ENCODE results near the gene RFPL3.
"Not testable (repeated sequence)": the region's sequence is repeated elsewhere in the genome, so short reads cannot be mapped to it uniquely, and the experiment has no call there.

Gene RFPL3

GRCh38 chr22:32355760-32356159 is 1.9 kb upstream of the RFPL3 start:
- H3K9ac ChIP-seq (ENCODE audit: low read length), result no peak overlapping the region
- H3K27me3 ChIP-seq (replicated peaks; ENCODE audit: control insufficient read depth, insufficient read depth, low read length), result no peaks in the 10 kb centered on the region
- H3K36me3 ChIP-seq (ENCODE audit: control insufficient read depth, insufficient read depth, low read length, severe bottlenecking), result no peaks in the 10 kb centered on the region
- H3K9me3 ChIP-seq (ENCODE audit: control insufficient read depth, low read length), result no peaks in the 10 kb centered on the region
- no peaks in the 10 kb centered on the region for H3K4me1 ChIP-seq (ENCODE audit: control insufficient read depth, insufficient read depth, low read length)
- no peak overlapping the region for H3K4me3 ChIP-seq (ENCODE audit: low read length)
- no peak for DNase-seq (ENCODE audit: low read depth)

DNA sequence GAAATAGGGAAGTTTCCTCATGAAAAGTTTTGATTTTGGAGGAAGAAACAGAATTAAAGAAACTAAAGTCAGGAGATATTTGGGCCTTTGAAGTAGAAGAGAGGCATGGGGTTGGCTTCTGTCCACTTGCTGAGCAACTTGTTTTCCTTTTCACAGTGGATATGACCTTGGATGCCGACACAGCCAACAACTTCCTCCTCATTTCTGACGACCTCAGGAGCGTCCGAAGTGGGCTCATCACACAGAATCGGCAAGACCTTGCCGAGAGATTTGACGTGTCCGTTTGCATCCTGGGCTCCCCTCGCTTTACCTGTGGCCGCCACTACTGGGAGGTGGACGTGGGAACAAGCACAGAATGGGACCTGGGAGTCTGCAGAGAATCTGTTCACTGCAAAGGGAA is 2.4 kb downstream of the RFPL3 start:
- not testable (repeated sequence) for H3K9me3 ChIP-seq (ENCODE audit: control insufficient read depth, low read length); H3K4me3 ChIP-seq (ENCODE audit: low read length); H3K9ac ChIP-seq (ENCODE audit: low read length); H3K27me3 ChIP-seq (replicated peaks; ENCODE audit: control insufficient read depth, insufficient read depth, low read length); DNase-seq (ENCODE audit: low read depth); H3K36me3 ChIP-seq (ENCODE audit: control insufficient read depth, insufficient read depth, low read length, severe bottlenecking); H3K4me1 ChIP-seq (ENCODE audit: control insufficient read depth, insufficient read depth, low read length)

DNA sequence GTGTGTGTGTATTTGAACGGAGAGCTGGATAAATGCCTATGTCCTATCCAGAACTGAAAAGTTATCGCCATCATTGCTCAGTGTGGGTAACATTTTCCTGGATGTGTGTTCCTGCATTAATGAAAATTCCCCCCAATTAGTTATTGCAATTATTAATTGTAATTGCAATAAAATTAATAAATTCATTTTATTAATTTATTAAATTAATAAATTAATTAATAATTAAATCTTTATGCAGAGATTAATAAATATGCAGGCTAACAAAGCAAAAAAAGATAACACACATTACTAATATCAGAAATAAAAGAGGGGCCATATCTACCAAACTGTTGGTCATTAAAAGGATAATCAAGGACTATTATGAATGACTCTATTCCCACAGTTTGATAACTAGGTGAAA is 3.6 kb downstream of the RFPL3 start:
- no peaks in the 10 kb centered on the region for H3K9me3 ChIP-seq (ENCODE audit: control insufficient read depth, low read length)
- DNase-seq (ENCODE audit: low read depth), result no peak
- H3K4me3 ChIP-seq (ENCODE audit: low read length), result no peak overlapping the region
- H3K9ac ChIP-seq (ENCODE audit: low read length), result no peak overlapping the region
- peaks cover 3% of the 10 kb centered on the region for H3K27me3 ChIP-seq (replicated peaks; ENCODE audit: control insufficient read depth, insufficient read depth, low read length)
- no peaks in the 10 kb centered on the region for H3K36me3 ChIP-seq (ENCODE audit: control insufficient read depth, insufficient read depth, low read length, severe bottlenecking)
- H3K4me1 ChIP-seq (ENCODE audit: control insufficient read depth, insufficient read depth, low read length), result no peaks in the 10 kb centered on the region

GRCh38 chr22:32364210-32364609 is 6.5 kb downstream of the RFPL3 start:
- H3K4me1 ChIP-seq (ENCODE audit: control insufficient read depth, insufficient read depth, low read length), result no peaks in the 10 kb centered on the region
- H3K4me3 ChIP-seq (ENCODE audit: low read length), result no peak overlapping the region
- peaks cover 9% of the 10 kb centered on the region for H3K27me3 ChIP-seq (replicated peaks; ENCODE audit: control insufficient read depth, insufficient read depth, low read length)
- DNase-seq (ENCODE audit: low read depth), result no peak
- no peaks in the 10 kb centered on the region for H3K36me3 ChIP-seq (ENCODE audit: control insufficient read depth, insufficient read depth, low read length, severe bottlenecking)
- H3K9me3 ChIP-seq (ENCODE audit: control insufficient read depth, low read length), result no peaks in the 10 kb centered on the region
- no peak overlapping the region for H3K9ac ChIP-seq (ENCODE audit: low read length)

- Histone ChIP-seq H3K36me3 (ENCODE audit: control insufficient read depth, insufficient read depth, low read length, severe bottlenecking) (no peaks in the 10 kb centered on the region), H3K9ac (ENCODE audit: low read length) (no peak overlapping the region), H3K27me3 (replicated peaks; ENCODE audit: control insufficient read depth, insufficient read depth, low read length) (no peaks in the 10 kb centered on the region), H3K9me3 (ENCODE audit: control insufficient read depth, low read length) (no peaks in the 10 kb centered on the region), H3K4me3 (ENCODE audit: low read length) (no peak overlapping the region), H3K4me1 (ENCODE audit: control insufficient read depth, insufficient read depth, low read length) (no peaks in the 10 kb centered on the region)
- no peak for DNase-seq (ENCODE audit: low read depth)
Observed at GRCh38 chr22:32375678-32376450, 18.2 kb downstream of the RFPL3 start.

- Histone ChIP-seq H3K9me3 (ENCODE audit: control insufficient read depth, low read length) (no peaks in the 10 kb centered on the region), H3K27me3 (replicated peaks; ENCODE audit: control insufficient read depth, insufficient read depth, low read length) (no peaks in the 10 kb centered on the region), H3K4me1 (ENCODE audit: control insufficient read depth, insufficient read depth, low read length) (no peaks in the 10 kb centered on the region), H3K4me3 (ENCODE audit: low read length) (no peak overlapping the region), H3K36me3 (ENCODE audit: control insufficient read depth, insufficient read depth, low read length, severe bottlenecking) (no peaks in the 10 kb centered on the region), H3K9ac (ENCODE audit: low read length) (no peak overlapping the region)
- no peak for DNase-seq (ENCODE audit: low read depth)
Observed at GRCh38 chr22:32376681-32377080, 19.0 kb downstream of the RFPL3 start.

DNA sequence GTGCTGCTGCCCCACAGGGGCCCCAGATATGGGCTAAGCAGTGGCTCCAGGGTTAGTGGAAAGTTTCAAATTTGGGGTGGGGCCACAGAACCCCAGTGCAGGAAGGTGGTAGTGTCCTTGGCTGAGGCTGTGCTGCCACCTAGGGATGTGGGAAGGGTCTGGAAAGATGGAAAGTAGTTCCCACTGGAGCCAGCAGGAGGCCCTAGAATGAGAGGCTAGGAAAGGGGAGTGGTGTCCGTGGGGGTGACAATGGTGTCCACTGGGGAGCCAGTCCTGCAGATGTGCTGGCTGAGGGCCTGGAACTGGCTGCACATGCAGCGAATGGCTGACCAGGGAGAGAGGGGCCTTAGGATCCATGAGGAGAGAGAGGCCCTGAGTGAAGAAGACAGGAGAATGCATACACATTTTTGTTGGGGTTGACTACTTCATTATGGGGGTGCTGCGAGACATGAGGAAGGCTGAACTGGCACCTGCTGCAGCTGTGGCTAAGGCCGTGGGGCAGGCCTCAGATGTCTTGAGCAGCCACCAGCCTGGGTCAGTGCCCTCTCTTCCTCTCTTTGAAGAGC is 21.1 kb downstream of the RFPL3 start:
- Histone ChIP-seq H3K27me3 (replicated peaks; ENCODE audit: control insufficient read depth, insufficient read depth, low read length) (no peaks in the 10 kb centered on the region), H3K36me3 (ENCODE audit: control insufficient read depth, insufficient read depth, low read length, severe bottlenecking) (no peaks in the 10 kb centered on the region), H3K9me3 (ENCODE audit: control insufficient read depth, low read length) (no peaks in the 10 kb centered on the region), H3K9ac (ENCODE audit: low read length) (no peak overlapping the region), H3K4me1 (ENCODE audit: control insufficient read depth, insufficient read depth, low read length) (no peaks in the 10 kb centered on the region), H3K4me3 (ENCODE audit: low read length) (no peak overlapping the region)
- DNase-seq (ENCODE audit: low read depth), result peak; percentile 3

DNA sequence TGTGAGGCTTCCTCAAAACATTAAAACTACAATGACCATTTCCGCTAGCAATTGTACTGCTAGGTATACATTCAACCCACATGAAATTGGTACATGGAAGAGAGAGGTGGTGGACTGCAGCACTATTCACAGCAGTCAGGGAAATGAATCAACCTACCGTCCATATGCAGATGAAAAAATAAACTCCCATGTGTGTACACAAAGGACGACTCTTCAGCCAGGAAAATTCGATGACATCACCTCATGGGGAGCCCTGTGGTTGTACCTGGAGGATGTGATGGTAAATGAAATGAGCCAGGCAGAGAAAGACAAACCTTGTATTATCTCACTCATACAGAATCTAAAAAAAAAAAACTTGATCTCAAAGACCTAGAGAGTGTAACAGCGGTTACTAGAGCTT is 23.3 kb downstream of the RFPL3 start:
- no peaks in the 10 kb centered on the region for H3K9me3 ChIP-seq (ENCODE audit: control insufficient read depth, low read length)
- H3K36me3 ChIP-seq (ENCODE audit: control insufficient read depth, insufficient read depth, low read length, severe bottlenecking), result peaks cover 7% of the 10 kb centered on the region
- no peaks in the 10 kb centered on the region for H3K27me3 ChIP-seq (replicated peaks; ENCODE audit: control insufficient read depth, insufficient read depth, low read length)
- H3K4me3 ChIP-seq (ENCODE audit: low read length), result no peak overlapping the region
- DNase-seq (ENCODE audit: low read depth), result no peak
- no peaks in the 10 kb centered on the region for H3K4me1 ChIP-seq (ENCODE audit: control insufficient read depth, insufficient read depth, low read length)
- H3K9ac ChIP-seq (ENCODE audit: low read length), result no peak overlapping the region

GRCh38 chr22:32385681-32386080 is 28.0 kb downstream of the RFPL3 start:
- H3K9me3 ChIP-seq (ENCODE audit: control insufficient read depth, low read length), result no peaks in the 10 kb centered on the region
- no peaks in the 10 kb centered on the region for H3K27me3 ChIP-seq (replicated peaks; ENCODE audit: control insufficient read depth, insufficient read depth, low read length)
- H3K4me3 ChIP-seq (ENCODE audit: low read length), result no peak overlapping the region
- DNase-seq (ENCODE audit: low read depth), result no peak
- H3K4me1 ChIP-seq (ENCODE audit: control insufficient read depth, insufficient read depth, low read length), result no peaks in the 10 kb centered on the region
- peaks cover 45% of the 10 kb centered on the region for H3K36me3 ChIP-seq (ENCODE audit: control insufficient read depth, insufficient read depth, low read length, severe bottlenecking)
- H3K9ac ChIP-seq (ENCODE audit: low read length), result no peak overlapping the region

GRCh38 chr22:32389685-32390084 is 32.0 kb downstream of the RFPL3 start:
- Histone ChIP-seq H3K27me3 (replicated peaks; ENCODE audit: control insufficient read depth, insufficient read depth, low read length) (no peaks in the 10 kb centered on the region), H3K4me3 (ENCODE audit: low read length) (no peak overlapping the region), H3K36me3 (ENCODE audit: control insufficient read depth, insufficient read depth, low read length, severe bottlenecking) (peaks cover 82% of the 10 kb centered on the region), H3K4me1 (ENCODE audit: control insufficient read depth, insufficient read depth, low read length) (no peaks in the 10 kb centered on the region), H3K9ac (ENCODE audit: low read length) (no peak overlapping the region), H3K9me3 (ENCODE audit: control insufficient read depth, low read length) (no peaks in the 10 kb centered on the region)
- peak; percentile 26 for DNase-seq (ENCODE audit: low read depth)

DNA sequence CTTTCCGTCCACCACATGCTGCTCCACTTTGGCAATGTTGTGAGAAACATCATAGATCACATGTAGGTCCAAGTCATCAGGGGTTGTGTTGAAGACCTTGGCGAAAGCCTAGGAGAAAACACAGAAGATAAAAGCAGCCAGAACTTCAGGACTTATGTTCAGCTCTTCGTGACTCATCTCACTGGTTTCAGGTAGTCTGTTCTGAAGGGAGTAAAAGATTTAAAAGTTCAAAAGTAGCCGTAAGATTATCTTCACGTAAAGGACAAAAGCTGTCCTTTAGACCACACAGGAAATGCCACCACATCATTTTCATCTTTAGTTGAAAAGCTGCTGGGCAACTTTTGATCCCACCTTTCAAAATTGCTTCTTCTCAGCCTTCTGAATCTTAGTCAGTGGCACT is 37.4 kb downstream of the RFPL3 start:
- H3K27me3 ChIP-seq (replicated peaks; ENCODE audit: control insufficient read depth, insufficient read depth, low read length), result no peaks in the 10 kb centered on the region
- no peaks in the 10 kb centered on the region for H3K9me3 ChIP-seq (ENCODE audit: control insufficient read depth, low read length)
- H3K4me3 ChIP-seq (ENCODE audit: low read length), result no peak overlapping the region
- no peak for DNase-seq (ENCODE audit: low read depth)
- H3K36me3 ChIP-seq (ENCODE audit: control insufficient read depth, insufficient read depth, low read length, severe bottlenecking), result peaks cover 95% of the 10 kb centered on the region
- H3K9ac ChIP-seq (ENCODE audit: low read length), result no peak overlapping the region
- no peaks in the 10 kb centered on the region for H3K4me1 ChIP-seq (ENCODE audit: control insufficient read depth, insufficient read depth, low read length)

DNA sequence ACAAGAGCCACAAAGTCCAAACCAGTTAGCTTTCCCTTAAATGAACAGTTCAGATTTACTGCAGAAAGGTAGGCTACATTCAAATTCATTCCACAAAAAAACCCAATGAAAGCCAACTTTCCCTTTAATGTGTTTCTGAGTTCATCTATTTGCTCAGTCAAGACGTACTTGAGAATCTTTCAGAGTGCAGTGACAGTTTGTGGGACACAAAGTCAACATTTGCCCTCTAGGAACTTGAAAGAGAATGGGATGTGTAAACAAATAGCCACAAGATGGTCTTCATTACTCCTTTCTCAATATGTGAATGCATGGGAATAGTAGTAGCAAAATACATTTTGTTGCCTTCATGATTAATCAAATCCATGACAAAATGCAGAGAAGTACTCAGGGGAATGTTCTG is 38.6 kb downstream of the RFPL3 start:
- H3K4me3 ChIP-seq (ENCODE audit: low read length), result no peak overlapping the region
- no peak overlapping the region for H3K9ac ChIP-seq (ENCODE audit: low read length)
- H3K27me3 ChIP-seq (replicated peaks; ENCODE audit: control insufficient read depth, insufficient read depth, low read length), result no peaks in the 10 kb centered on the region
- H3K4me1 ChIP-seq (ENCODE audit: control insufficient read depth, insufficient read depth, low read length), result no peaks in the 10 kb centered on the region
- H3K36me3 ChIP-seq (ENCODE audit: control insufficient read depth, insufficient read depth, low read length, severe bottlenecking), result peaks cover 96% of the 10 kb centered on the region
- DNase-seq (ENCODE audit: low read depth), result no peak
- H3K9me3 ChIP-seq (ENCODE audit: control insufficient read depth, low read length), result no peaks in the 10 kb centered on the region
